GM19238 (cell line): ENCODE results near the gene CNTN4.

Source experiments
- DNase-seq: peaks from one replicate; pipeline ENCODE4 v3.0.0; 2011; ENCODE audit warnings: low spot score; ENCODE audit not compliant: insufficient read length

Gene CNTN4

GRCh38 chr3:2148561-2149340, 50.1 kb downstream of the CNTN4 start:
- no peak for DNase-seq

- no peak for DNase-seq
Observed at GRCh38 chr3:2153053-2153452, 54.4 kb downstream of the CNTN4 start.

GRCh38 chr3:2153547-2153946, 54.9 kb downstream of the CNTN4 start:
- DNase-seq, result no peak

GRCh38 chr3:2154621-2155020, 56.0 kb downstream of the CNTN4 start:
- no peak for DNase-seq

- DNase-seq, result no peak
Observed at GRCh38 chr3:2156244-2156847, 57.7 kb downstream of the CNTN4 start.

GRCh38 chr3:2158828-2159227, 60.2 kb downstream of the CNTN4 start:
- no peak for DNase-seq

GRCh38 chr3:2166552-2166951, 67.9 kb downstream of the CNTN4 start:
- DNase-seq, result no peak

GRCh38 chr3:2172561-2173171, 74.0 kb downstream of the CNTN4 start:
- DNase-seq, result no peak

GRCh38 chr3:2180634-2181033, 82.0 kb downstream of the CNTN4 start:
- DNase-seq, result no peak

- DNase-seq, result no peak
Observed at GRCh38 chr3:2198776-2199279, 100.2 kb downstream of the CNTN4 start.

GRCh38 chr3:2204054-2204453, 105.4 kb downstream of the CNTN4 start:
- DNase-seq, result no peak

GRCh38 chr3:2205692-2206091, 107.0 kb downstream of the CNTN4 start:
- no peak for DNase-seq

GRCh38 chr3:2206536-2206935, 107.9 kb downstream of the CNTN4 start:
- DNase-seq, result no peak

GRCh38 chr3:2211568-2211967, 112.9 kb downstream of the CNTN4 start:
- DNase-seq, result no peak

GRCh38 chr3:2212206-2212605, 113.5 kb downstream of the CNTN4 start:
- DNase-seq, result no peak

- DNase-seq, result no peak
Observed at GRCh38 chr3:2218375-2218774, 119.7 kb downstream of the CNTN4 start.

GRCh38 chr3:2218816-2219215, 120.2 kb downstream of the CNTN4 start:
- no peak for DNase-seq

GRCh38 chr3:2236203-2236602, 137.5 kb downstream of the CNTN4 start:
- DNase-seq, result no peak

- DNase-seq, result no peak
Observed at GRCh38 chr3:2244137-2244536, 145.5 kb downstream of the CNTN4 start.

GRCh38 chr3:2246873-2247648, 148.4 kb downstream of the CNTN4 start:
- DNase-seq, result no peak

GRCh38 chr3:2247831-2248230, 149.2 kb downstream of the CNTN4 start:
- no peak for DNase-seq

- no peak for DNase-seq
Observed at GRCh38 chr3:2250783-2251182, 152.1 kb downstream of the CNTN4 start.
